Fibroblast of lung (primary cell): Measurements from ENCODE around the gene STX8. TPM values are rescaled to one million over a fixed set of nuclear protein-coding genes. Genes with fewer than 3 reads are reported as not detected.

Source experiments
- DNase-seq, 2 donors: peaks; one replicate each; pipeline versions ENCODE4 v3.0.0 to v3.0.0-alpha.2; 2010; ENCODE audit warnings: low read depth in 2 of 2
- H2AFZ ChIP-seq: 2 replicates; pipeline ENCODE4 v1.5.1; 2012; ENCODE audit warnings: low read length, control low read depth, inconsistent platforms
- H3K27ac ChIP-seq: 2 replicates; pipeline ENCODE4 v1.5.1; 2011; ENCODE audit warnings: low read length, control low read depth; ENCODE audit not compliant: insufficient read depth
- H3K27me3 ChIP-seq: 2 replicates; pipeline ENCODE4 v1.5.1; 2011; ENCODE audit warnings: mild to moderate bottlenecking, low read length; ENCODE audit not compliant: control insufficient read depth, insufficient read depth
- H3K36me3 ChIP-seq: 2 replicates; pipeline ENCODE4 v1.5.1; 2011; ENCODE audit warnings: low read length; ENCODE audit not compliant: control insufficient read depth, insufficient read depth
- H3K4me1 ChIP-seq: 2 replicates; pipeline ENCODE4 v1.5.1; 2011; ENCODE audit warnings: low read length; ENCODE audit not compliant: control insufficient read depth, insufficient read depth; ENCODE audit errors: extremely low read depth
- H3K4me2 ChIP-seq: 2 replicates; pipeline ENCODE4 v1.5.1; 2011; ENCODE audit warnings: low read length, control low read depth; ENCODE audit not compliant: insufficient read depth; ENCODE audit errors: extremely low read depth
- H3K4me3 ChIP-seq, 4 experiments: fragments of 200-600 bp in 1 of 4; sonication (generic) in 1 of 4; replicated peaks in 1 of 4; 2 replicates each; pipeline ENCODE4 v1.5.1; 2011 to 2016; ENCODE audit warnings: low read length in 4 of 4, low read depth in 3 of 4, mild to moderate bottlenecking in 3 of 4, control low read depth in 2 of 4, inconsistent platforms in 1 of 4, mixed read lengths in 1 of 4; ENCODE audit not compliant: insufficient read depth in 1 of 4; ENCODE audit errors: control extremely low read depth in 1 of 4
- H3K79me2 ChIP-seq: 2 replicates; pipeline ENCODE4 v1.5.1; 2012; ENCODE audit warnings: mild to moderate bottlenecking, low read length, inconsistent platforms; ENCODE audit not compliant: control insufficient read depth, insufficient read depth
- H3K9ac ChIP-seq: 2 replicates; pipeline ENCODE4 v1.5.1; 2011; ENCODE audit warnings: mild to moderate bottlenecking, low read length, control low read depth; ENCODE audit not compliant: insufficient read depth
- H3K9me3 ChIP-seq: 2 replicates; pipeline ENCODE4 v1.5.1; 2012; ENCODE audit warnings: low read depth, low read length; ENCODE audit not compliant: control insufficient read depth, insufficient read depth
- H4K20me1 ChIP-seq: 2 replicates; pipeline ENCODE4 v1.5.1; 2011; ENCODE audit warnings: low read length; ENCODE audit not compliant: control insufficient read depth, insufficient read depth; ENCODE audit errors: extremely low read depth
- EZH2 ChIP-seq: IDR thresholded peaks from 2 replicates; pipeline ENCODE4 v1.5.1; 2012; ENCODE audit warnings: low read length, control low read depth, mild to moderate bottlenecking; ENCODE audit errors: missing control alignments
- polyA plus RNA-seq, 2 donors: library from polyadenylated mRNA; depleted of rRNA in 1 of 2; stranded (reverse) in 1 of 2; unstranded in 1 of 2; fragments of >200 nt; gene quantifications; 2 replicates each; pipeline ENCODE4 v1.2.1, GENCODE V29; 2011 to 2012; ENCODE audit warnings: missing spikeins in 1 of 2
- total RNA-seq: library from RNA; depleted of rRNA; stranded (reverse); fragments of >200 nt; gene quantifications from 2 replicates; pipeline ENCODE4 v1.2.1, GENCODE V29; 2014
- TF ChIP-seq, protein P1 (sequence below), 2 donors: IDR thresholded peaks in 1 of 2; conservative IDR thresholded peaks in 1 of 2; 1 replicate in 1 of 2; 2 replicates in 1 of 2; pipeline ENCODE4 v1.5.1; 2011 to 2012; ENCODE audit warnings: low read length in 2 of 2, control low read depth in 1 of 2, inconsistent platforms in 1 of 2, low read depth in 1 of 2, mild to moderate bottlenecking in 1 of 2

The STX8 gene
- total and polyA plus RNA-seq, 2 donors (not counting 1 experiment from before 2014, with no cell fraction given): 84.7 to 128 TPM

DNA sequence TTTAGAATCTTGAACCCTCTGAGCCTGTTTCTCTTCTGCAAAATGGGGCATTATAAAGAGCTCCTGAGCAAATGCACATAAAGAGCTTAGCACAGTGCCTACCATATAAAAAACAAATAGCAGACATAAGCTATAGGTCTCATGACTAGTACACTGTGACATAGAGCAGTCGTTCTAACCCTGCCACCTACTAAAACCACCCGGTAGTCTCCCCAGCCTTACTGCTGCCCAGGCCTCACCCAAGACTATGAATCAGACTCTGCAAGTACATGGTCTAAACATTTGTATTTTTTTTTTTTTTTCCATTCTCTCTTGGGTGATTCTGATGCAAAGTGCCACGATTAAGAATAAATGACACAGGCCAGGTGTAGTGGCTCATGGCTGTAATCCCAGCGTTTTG lies 33.9 kb downstream of the STX8 start:
- no peak for DNase-seq
- Histone ChIP-seq H3K4me2 (no peak overlapping the region), H3K4me1 (no peaks in the 10 kb centered on the region), H3K79me2 (no peaks in the 10 kb centered on the region), H4K20me1 (no peaks in the 10 kb centered on the region), H3K27me3 (no peaks in the 10 kb centered on the region), H3K36me3 (no peaks in the 10 kb centered on the region), H3K9ac (no peak overlapping the region), H3K27ac (no peak overlapping the region), H3K4me3 (no peak overlapping the region), H2AFZ (no peak overlapping the region), H3K9me3 (no peaks in the 10 kb centered on the region)
- TF ChIP-seq, protein P1, sequence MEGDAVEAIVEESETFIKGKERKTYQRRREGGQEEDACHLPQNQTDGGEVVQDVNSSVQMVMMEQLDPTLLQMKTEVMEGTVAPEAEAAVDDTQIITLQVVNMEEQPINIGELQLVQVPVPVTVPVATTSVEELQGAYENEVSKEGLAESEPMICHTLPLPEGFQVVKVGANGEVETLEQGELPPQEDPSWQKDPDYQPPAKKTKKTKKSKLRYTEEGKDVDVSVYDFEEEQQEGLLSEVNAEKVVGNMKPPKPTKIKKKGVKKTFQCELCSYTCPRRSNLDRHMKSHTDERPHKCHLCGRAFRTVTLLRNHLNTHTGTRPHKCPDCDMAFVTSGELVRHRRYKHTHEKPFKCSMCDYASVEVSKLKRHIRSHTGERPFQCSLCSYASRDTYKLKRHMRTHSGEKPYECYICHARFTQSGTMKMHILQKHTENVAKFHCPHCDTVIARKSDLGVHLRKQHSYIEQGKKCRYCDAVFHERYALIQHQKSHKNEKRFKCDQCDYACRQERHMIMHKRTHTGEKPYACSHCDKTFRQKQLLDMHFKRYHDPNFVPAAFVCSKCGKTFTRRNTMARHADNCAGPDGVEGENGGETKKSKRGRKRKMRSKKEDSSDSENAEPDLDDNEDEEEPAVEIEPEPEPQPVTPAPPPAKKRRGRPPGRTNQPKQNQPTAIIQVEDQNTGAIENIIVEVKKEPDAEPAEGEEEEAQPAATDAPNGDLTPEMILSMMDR (conservative IDR thresholded peaks at IDR 0.05 in 1 of 2, IDR thresholded peaks at IDR 0.05 in 1 of 2; ENCODE audit: low read depth in 1 of 2, low read length in 2 of 2): no peak

DNA sequence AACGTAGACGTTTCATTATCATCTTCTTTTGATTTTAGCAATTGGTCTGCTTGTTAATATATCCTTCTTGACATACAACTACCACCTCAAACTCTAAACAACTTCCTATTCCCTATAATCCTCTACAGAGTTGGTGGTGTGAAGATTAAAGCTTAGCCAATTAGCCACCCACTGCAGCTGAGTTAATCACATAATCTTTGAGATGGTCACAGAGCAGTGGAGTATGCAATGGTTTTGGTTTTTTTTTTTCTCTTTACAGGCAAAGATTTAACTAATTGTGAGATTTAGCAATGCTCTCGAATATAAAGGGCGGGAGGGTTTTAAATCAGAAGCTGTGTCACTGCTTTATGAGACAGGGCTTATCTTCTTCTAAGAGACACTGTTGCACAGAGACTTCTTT lies 37.0 kb downstream of the STX8 start:
- no peaks in the 10 kb centered on the region for H3K79me2 ChIP-seq
- no peak overlapping the region for H2AFZ ChIP-seq
- H4K20me1 ChIP-seq: no peaks in the 10 kb centered on the region
- H3K36me3 ChIP-seq: no peaks in the 10 kb centered on the region
- no peaks in the 10 kb centered on the region for H3K4me1 ChIP-seq
- no peak overlapping the region for H3K27ac ChIP-seq
- H3K4me2 ChIP-seq: no peak overlapping the region
- DNase-seq: no peak
- no peak overlapping the region for H3K4me3 ChIP-seq
- TF ChIP-seq EZH2: no peak
- TF ChIP-seq, protein P1 (conservative IDR thresholded peaks at IDR 0.05 in 1 of 2, IDR thresholded peaks at IDR 0.05 in 1 of 2; ENCODE audit: low read depth in 1 of 2, low read length in 2 of 2): no peak
- no peaks in the 10 kb centered on the region for H3K27me3 ChIP-seq
- no peaks in the 10 kb centered on the region for H3K9me3 ChIP-seq
- no peak overlapping the region for H3K9ac ChIP-seq

GRCh38 chr17:9537177-9537776 lies 38.3 kb downstream of the STX8 start:
- Histone ChIP-seq H3K36me3 (no peaks in the 10 kb centered on the region), H3K79me2 (no peaks in the 10 kb centered on the region), H3K4me1 (no peaks in the 10 kb centered on the region), H3K4me2 (no peak overlapping the region), H3K27me3 (no peaks in the 10 kb centered on the region), H4K20me1 (no peaks in the 10 kb centered on the region), H3K27ac (no peak overlapping the region), H2AFZ (no peak overlapping the region), H3K4me3 (no peak overlapping the region), H3K9ac (no peak overlapping the region), H3K9me3 (no peaks in the 10 kb centered on the region)
- no peak for DNase-seq
- no peak for TF ChIP-seq EZH2
- TF ChIP-seq, protein P1 (conservative IDR thresholded peaks at IDR 0.05 in 1 of 2, IDR thresholded peaks at IDR 0.05 in 1 of 2; ENCODE audit: low read depth in 1 of 2, low read length in 2 of 2): no peak
